Type B pancreatic cell (in vitro differentiated cells): ENCODE measurements around the gene NTRK2. TPM values are rescaled to one million over a fixed set of nuclear protein-coding genes. Genes with fewer than 3 reads are reported as not detected.

Experiments
- DNase-seq: peaks from one replicate; pipeline ENCODE4 v3.0.0; 2021; ENCODE audit warnings: mixed read lengths; ENCODE audit not compliant: unreplicated experiment; ENCODE audit errors: extremely low spot score
- H3K27ac Mint-ChIP-seq: 2 replicates; pipeline ENCODE4 v1.8.0; 2021; ENCODE audit warnings: mild to moderate bottlenecking, mixed read lengths
- H3K27me3 Mint-ChIP-seq: 2 replicates; pipeline ENCODE4 v1.8.0; 2021; ENCODE audit warnings: mixed read lengths
- H3K36me3 Mint-ChIP-seq: 2 replicates; pipeline ENCODE4 v1.8.0; 2021; ENCODE audit warnings: mixed read lengths
- H3K4me1 Mint-ChIP-seq: one replicate; pipeline ENCODE4 v1.8.0; 2021; ENCODE audit warnings: mixed read lengths; ENCODE audit not compliant: unreplicated experiment
- H3K4me3 Mint-ChIP-seq: 2 replicates; pipeline ENCODE4 v1.8.0; 2021; ENCODE audit warnings: mild to moderate bottlenecking, mixed read lengths
- H3K9me3 Mint-ChIP-seq: 2 replicates; pipeline ENCODE4 v1.8.0; 2021; ENCODE audit warnings: mixed read lengths
- total RNA-seq: library from RNA; stranded (reverse); gene quantifications from 2 replicates; pipeline ENCODE4 v1.2.1, GENCODE V29; 2021; ENCODE audit warnings: low replicate concordance
- TF ChIP-seq, protein P1 (sequence below): fragments of 200-600 bp; sonication (generic); conservative IDR thresholded peaks from 2 replicates; pipeline ENCODE4 v1.5.0; 2021; ENCODE audit warnings: antibody characterized with exemption, mild to moderate bottlenecking

NTRK2 gene
- total RNA-seq, 1 donor from 2014 or later, result 122 TPM

DNA sequence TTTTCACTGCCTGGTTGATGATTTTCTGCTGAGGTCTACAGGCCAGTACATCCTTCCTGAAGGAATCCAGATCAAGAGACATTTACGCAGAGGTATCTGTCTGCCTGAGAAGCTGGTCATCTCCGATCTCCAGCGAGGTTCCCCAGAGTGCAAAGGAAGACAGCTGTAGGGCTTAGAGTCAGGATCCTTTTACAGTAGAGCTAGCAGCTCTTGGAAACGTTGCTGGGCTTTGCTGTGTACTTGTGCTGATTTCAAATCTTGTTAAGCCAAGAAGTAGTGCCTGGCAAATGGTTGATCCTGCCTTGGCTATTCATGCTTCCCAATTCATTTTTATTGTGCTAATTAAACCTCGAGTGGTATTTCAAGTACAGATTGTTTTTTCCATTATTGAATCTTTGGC is 48.9 kb downstream of the NTRK2 start:
- Mint-ChIP-seq H3K27ac (no peak overlapping the region), H3K36me3 (peaks cover 20% of the 10 kb centered on the region), H3K27me3 (peaks cover 4% of the 10 kb centered on the region), H3K9me3 (no peaks in the 10 kb centered on the region), H3K4me3 (no peak overlapping the region), H3K4me1 (peaks cover 7% of the 10 kb centered on the region)
- TF ChIP-seq, protein P1, sequence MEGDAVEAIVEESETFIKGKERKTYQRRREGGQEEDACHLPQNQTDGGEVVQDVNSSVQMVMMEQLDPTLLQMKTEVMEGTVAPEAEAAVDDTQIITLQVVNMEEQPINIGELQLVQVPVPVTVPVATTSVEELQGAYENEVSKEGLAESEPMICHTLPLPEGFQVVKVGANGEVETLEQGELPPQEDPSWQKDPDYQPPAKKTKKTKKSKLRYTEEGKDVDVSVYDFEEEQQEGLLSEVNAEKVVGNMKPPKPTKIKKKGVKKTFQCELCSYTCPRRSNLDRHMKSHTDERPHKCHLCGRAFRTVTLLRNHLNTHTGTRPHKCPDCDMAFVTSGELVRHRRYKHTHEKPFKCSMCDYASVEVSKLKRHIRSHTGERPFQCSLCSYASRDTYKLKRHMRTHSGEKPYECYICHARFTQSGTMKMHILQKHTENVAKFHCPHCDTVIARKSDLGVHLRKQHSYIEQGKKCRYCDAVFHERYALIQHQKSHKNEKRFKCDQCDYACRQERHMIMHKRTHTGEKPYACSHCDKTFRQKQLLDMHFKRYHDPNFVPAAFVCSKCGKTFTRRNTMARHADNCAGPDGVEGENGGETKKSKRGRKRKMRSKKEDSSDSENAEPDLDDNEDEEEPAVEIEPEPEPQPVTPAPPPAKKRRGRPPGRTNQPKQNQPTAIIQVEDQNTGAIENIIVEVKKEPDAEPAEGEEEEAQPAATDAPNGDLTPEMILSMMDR, result no peak
- DNase-seq, result no peak

DNA sequence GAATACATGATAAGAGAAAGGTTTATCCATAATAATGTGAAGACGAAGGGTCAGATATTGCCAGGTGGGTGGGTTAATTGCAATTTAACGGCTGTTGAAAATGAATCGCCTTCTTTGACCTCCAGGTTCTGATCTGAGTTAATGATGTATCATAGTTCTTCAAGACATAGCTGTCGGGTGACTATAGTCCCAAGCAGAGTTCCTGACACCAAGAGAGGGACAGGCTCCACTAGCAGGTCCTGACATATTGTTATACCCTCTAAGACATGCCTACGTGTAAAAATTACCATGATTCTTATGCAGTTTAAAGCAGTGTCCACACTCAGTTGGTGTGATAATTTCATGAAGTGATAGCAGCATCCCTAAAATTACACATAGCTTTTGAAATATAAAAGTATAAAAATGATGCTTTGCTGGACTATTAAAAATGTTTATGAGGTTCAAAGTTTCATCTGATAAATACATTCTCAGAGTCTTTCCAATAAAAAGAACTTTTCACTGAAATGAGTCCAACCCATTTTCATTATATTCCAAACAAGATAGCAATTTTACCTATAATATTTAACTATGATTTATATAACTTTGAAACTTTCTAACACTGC is 53.0 kb downstream of the NTRK2 start:
- no peak for DNase-seq
- peaks cover 6% of the 10 kb centered on the region for H3K36me3 Mint-ChIP-seq
- no peaks in the 10 kb centered on the region for H3K9me3 Mint-ChIP-seq
- H3K4me3 Mint-ChIP-seq, result no peak overlapping the region
- H3K4me1 Mint-ChIP-seq, result no peaks in the 10 kb centered on the region
- TF ChIP-seq, protein P1, result no peak
- H3K27me3 Mint-ChIP-seq, result peaks cover 4% of the 10 kb centered on the region
- no peak overlapping the region for H3K27ac Mint-ChIP-seq

DNA sequence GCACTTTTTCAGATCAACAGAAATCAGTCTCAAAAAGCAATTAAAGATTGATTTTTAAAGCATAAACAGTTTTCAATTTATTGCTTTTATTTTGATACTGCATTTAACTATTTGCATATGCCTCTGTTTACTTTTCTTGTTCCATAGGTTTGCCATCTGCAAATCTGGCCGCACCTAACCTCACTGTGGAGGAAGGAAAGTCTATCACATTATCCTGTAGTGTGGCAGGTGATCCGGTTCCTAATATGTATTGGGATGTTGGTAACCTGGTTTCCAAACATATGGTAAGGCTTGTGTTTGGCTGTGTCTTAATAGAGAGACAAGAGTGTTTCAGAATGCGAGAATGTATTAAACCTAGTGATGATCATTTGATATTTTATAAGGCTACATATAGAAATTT is 53.9 kb downstream of the NTRK2 start:
- H3K27ac Mint-ChIP-seq, result no peak overlapping the region
- H3K9me3 Mint-ChIP-seq, result no peaks in the 10 kb centered on the region
- H3K27me3 Mint-ChIP-seq, result peaks cover 7% of the 10 kb centered on the region
- H3K4me1 Mint-ChIP-seq, result no peaks in the 10 kb centered on the region
- TF ChIP-seq, protein P1, result no peak
- H3K4me3 Mint-ChIP-seq, result no peak overlapping the region
- no peak for DNase-seq
- peaks cover 9% of the 10 kb centered on the region for H3K36me3 Mint-ChIP-seq

DNA sequence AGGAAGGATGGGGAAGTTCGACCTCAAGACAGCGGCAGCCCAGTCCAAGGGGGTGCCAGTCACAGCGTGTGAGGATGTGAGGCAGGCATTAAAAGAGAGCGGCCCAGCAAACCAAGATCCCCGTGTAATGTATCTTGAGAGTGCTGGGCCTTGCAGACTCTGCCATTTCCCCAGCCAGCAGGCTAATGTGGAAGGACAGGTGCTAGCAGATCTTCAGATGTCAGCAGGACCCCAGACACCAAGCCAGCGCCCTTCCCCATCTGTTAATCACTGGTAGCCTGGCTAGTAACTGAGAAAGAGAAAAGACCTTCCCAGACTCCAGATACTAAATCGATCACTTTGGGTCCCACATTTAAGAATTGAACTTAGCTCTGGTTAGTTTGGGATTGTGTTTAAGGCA is 62.2 kb downstream of the NTRK2 start:
- TF ChIP-seq, protein P1, result no peak
- Mint-ChIP-seq H3K36me3 (peaks cover 12% of the 10 kb centered on the region), H3K27me3 (peaks cover 16% of the 10 kb centered on the region), H3K4me1 (peaks cover 7% of the 10 kb centered on the region), H3K27ac (no peak overlapping the region), H3K4me3 (no peak overlapping the region), H3K9me3 (no peaks in the 10 kb centered on the region)
- no peak for DNase-seq

DNA sequence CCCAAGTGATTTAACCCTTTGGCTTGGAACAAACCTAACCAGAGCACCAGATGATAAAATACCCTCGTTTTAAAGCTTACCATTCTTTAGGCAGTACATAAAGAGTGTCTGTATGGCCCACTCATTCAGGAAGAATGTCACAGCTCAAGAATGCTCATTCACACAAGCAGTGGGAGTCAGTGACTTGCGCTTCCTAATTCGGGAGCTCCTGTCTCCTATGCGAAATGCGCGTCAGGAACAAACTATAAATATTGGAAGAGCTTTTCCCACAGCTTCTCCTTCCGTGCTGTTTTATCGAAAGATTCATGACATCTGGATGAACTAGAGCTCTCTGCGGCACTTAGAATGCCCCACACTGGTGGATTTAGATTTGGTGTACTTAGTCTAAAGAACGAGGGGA is 66.6 kb downstream of the NTRK2 start:
- H3K4me3 Mint-ChIP-seq, result no peak overlapping the region
- H3K27ac Mint-ChIP-seq, result no peak overlapping the region
- TF ChIP-seq, protein P1, result no peak
- H3K9me3 Mint-ChIP-seq, result no peaks in the 10 kb centered on the region
- DNase-seq, result no peak
- H3K36me3 Mint-ChIP-seq, result peaks cover 14% of the 10 kb centered on the region
- H3K27me3 Mint-ChIP-seq, result peaks cover 10% of the 10 kb centered on the region
- H3K4me1 Mint-ChIP-seq, result peaks cover 23% of the 10 kb centered on the region

DNA sequence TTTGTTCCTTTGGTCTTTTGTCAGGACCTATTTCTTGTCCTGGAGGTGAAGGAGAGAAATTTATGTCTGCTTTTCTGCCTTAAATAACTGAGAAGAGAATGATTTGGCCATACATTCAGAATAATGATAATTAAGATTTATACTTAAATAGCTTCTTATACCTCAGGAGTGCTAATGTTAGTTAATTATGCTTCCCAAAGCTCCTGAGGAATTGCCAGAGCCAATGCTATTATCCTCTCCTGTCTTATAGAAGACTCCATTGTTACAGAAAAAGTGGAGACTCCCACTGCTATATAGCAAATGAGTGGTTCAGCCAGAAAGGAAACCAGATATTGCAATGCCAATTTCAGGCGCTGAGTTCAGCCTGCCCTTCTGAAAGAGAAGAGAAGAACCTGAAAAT is 67.0 kb downstream of the NTRK2 start:
- DNase-seq, result no peak
- H3K36me3 Mint-ChIP-seq, result peaks cover 14% of the 10 kb centered on the region
- no peaks in the 10 kb centered on the region for H3K9me3 Mint-ChIP-seq
- H3K4me1 Mint-ChIP-seq, result peaks cover 23% of the 10 kb centered on the region
- H3K27ac Mint-ChIP-seq, result no peak overlapping the region
- peaks cover 10% of the 10 kb centered on the region for H3K27me3 Mint-ChIP-seq
- no peak overlapping the region for H3K4me3 Mint-ChIP-seq
- TF ChIP-seq, protein P1, result no peak
